NCI-H1417 (cell line): Measurements from ENCODE around the gene GAS7.

Experiments
- DNase-seq, 3 experiments: peaks; one replicate each; lab custom pipeline; 2025; lab: John Stamatoyannopoulos, UW

GAS7 gene

GRCh38 chr17:10135539-10136257 is 62.7 kb downstream of the GAS7 start:
- no peak for DNase-seq

GRCh38 chr17:10130677-10131076 is 67.7 kb downstream of the GAS7 start:
- no peak for DNase-seq

GRCh38 chr17:10130263-10130662 is 68.1 kb downstream of the GAS7 start:
- no peak for DNase-seq

- no peak for DNase-seq
These were observed 70.5 kb downstream of the GAS7 start for GRCh38 chr17:10127819-10128425.

- no peak for DNase-seq
These were observed 71.5 kb downstream of the GAS7 start for GRCh38 chr17:10126616-10127501.

GRCh38 chr17:10126276-10126615 is 72.2 kb downstream of the GAS7 start:
- no peak for DNase-seq

- DNase-seq = no peak
These were observed 72.7 kb downstream of the GAS7 start for GRCh38 chr17:10125531-10126275.

- no peak for DNase-seq
These were observed 75.3 kb downstream of the GAS7 start for GRCh38 chr17:10123093-10123492.

- DNase-seq = no peak
These were observed 76.3 kb downstream of the GAS7 start for GRCh38 chr17:10121971-10122707.

GRCh38 chr17:10120749-10121148 is 77.7 kb downstream of the GAS7 start:
- DNase-seq = no peak

GRCh38 chr17:10120109-10120485 is 78.3 kb downstream of the GAS7 start:
- DNase-seq = no peak

- peak in 1 of 3 experiments; percentile 2 for DNase-seq
These were observed 79.0 kb downstream of the GAS7 start for GRCh38 chr17:10119203-10120108.

GRCh38 chr17:10118788-10119130 is 79.6 kb downstream of the GAS7 start:
- no peak for DNase-seq

- DNase-seq = no peak
These were observed 80.8 kb downstream of the GAS7 start for GRCh38 chr17:10117581-10118001.

GRCh38 chr17:10116753-10117420 is 81.5 kb downstream of the GAS7 start:
- no peak for DNase-seq

GRCh38 chr17:10116267-10116666 is 82.1 kb downstream of the GAS7 start:
- no peak for DNase-seq

- DNase-seq = no peak
These were observed 82.9 kb downstream of the GAS7 start for GRCh38 chr17:10115536-10115932.

GRCh38 chr17:10114931-10115535 is 83.4 kb downstream of the GAS7 start:
- no peak for DNase-seq

- no peak for DNase-seq
These were observed 85.4 kb downstream of the GAS7 start for GRCh38 chr17:10112962-10113361.
